ENCODE measurements around the gene BPIFA1. TPM values are rescaled to one million over a fixed set of nuclear protein-coding genes. Genes with fewer than 3 reads are reported as not detected.

Gene BPIFA1
- total RNA-seq, 1 experiment from 2014 or later, result not detected

GRCh38 chr20:33275215-33275614, 39.4 kb downstream of the BPIFA1 start:
- H3K79me2 ChIP-seq (ENCODE audit: low read length), result no peaks in the 10 kb centered on the region
- H3K36me3 ChIP-seq (ENCODE audit: low read depth, low read length), result no peaks in the 10 kb centered on the region
- H3K4me1 ChIP-seq (ENCODE audit: insufficient read depth, low read length), result no peaks in the 10 kb centered on the region
- H3K4me2 ChIP-seq (ENCODE audit: low read length), result no peak overlapping the region
- H3K4me3 ChIP-seq (ENCODE audit: low read length), result no peak overlapping the region
- no peak overlapping the region for H2AFZ ChIP-seq (ENCODE audit: low read length)
- no peaks in the 10 kb centered on the region for H3K9me3 ChIP-seq (ENCODE audit: low read length)
- POLR2A ChIA-PET (ENCODE audit: unreplicated experiment), result no interaction called here
- no peaks in the 10 kb centered on the region for H3K9me2 ChIP-seq (replicated peaks; ENCODE audit: low read length)
- no peaks in the 10 kb centered on the region for H3F3A ChIP-seq (ENCODE audit: low read length, unreplicated experiment)
- H3K27me3 ChIP-seq (ENCODE audit: low read length), result peaks cover 68% of the 10 kb centered on the region
- BruUV-seq (replicated peaks), result no TSS peak
- ATAC-seq, result no peak
- CTCF ChIA-PET, result no interaction called here
- no peaks in the 10 kb centered on the region for H4K20me1 ChIP-seq (ENCODE audit: low read length)
- intact Hi-C loops (cut with micrococcal nuclease), result no loop called here
- H3K27ac ChIP-seq (ENCODE audit: low read length), result no peak overlapping the region
- no peak overlapping the region for H3K9ac ChIP-seq (ENCODE audit: low read length)
- TF ChIP-seq CTCF (conservative IDR thresholded peaks at IDR 0.05; ENCODE audit: low read depth, low read length) (no peak), EZH2phosphoT487 (IDR thresholded peaks at IDR 0.05; ENCODE audit: borderline replicate concordance, low read length) (no peak), EZH2 (IDR thresholded peaks at IDR 0.05; ENCODE audit: low read length, unreplicated experiment) (no peak)
- DNase-seq, result no peak

DNA sequence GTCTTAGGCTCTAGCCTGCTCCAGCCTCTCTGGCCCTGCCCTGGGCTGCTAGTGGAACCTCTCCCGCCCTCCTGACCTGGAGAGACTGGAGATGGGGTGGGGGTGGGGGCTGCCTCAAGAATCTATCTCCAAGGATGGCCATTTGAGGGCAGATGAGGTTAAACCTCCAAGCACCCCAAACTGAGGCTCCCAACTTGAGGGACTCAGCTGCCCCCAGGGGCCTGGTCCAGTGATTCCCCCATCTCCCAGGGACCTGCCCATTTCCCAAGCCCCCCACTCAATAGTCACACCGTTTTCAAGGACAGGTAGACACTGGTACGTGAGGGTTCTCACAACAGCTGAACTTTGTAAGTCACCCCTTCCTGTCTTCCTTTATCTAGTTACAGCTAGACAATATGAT, 40.1 kb downstream of the BPIFA1 start:
- no peaks in the 10 kb centered on the region for H3K4me1 ChIP-seq (ENCODE audit: insufficient read depth, low read length)
- no peak for DNase-seq
- no peaks in the 10 kb centered on the region for H3K79me2 ChIP-seq (ENCODE audit: low read length)
- H3K4me3 ChIP-seq (ENCODE audit: low read length), result no peak overlapping the region
- no peak overlapping the region for H2AFZ ChIP-seq (ENCODE audit: low read length)
- peaks cover 68% of the 10 kb centered on the region for H3K27me3 ChIP-seq (ENCODE audit: low read length)
- H3F3A ChIP-seq (ENCODE audit: low read length, unreplicated experiment), result no peaks in the 10 kb centered on the region
- H3K4me2 ChIP-seq (ENCODE audit: low read length), result no peak overlapping the region
- no peaks in the 10 kb centered on the region for H3K36me3 ChIP-seq (ENCODE audit: low read depth, low read length)
- no peaks in the 10 kb centered on the region for H3K9me3 ChIP-seq (ENCODE audit: low read length)
- no peaks in the 10 kb centered on the region for H4K20me1 ChIP-seq (ENCODE audit: low read length)
- ChIA-PET POLR2A (ENCODE audit: unreplicated experiment) (no interaction called here), CTCF (no interaction called here)
- ATAC-seq, result no peak
- TF ChIP-seq CTCF (conservative IDR thresholded peaks at IDR 0.05; ENCODE audit: low read depth, low read length) (no peak), EZH2phosphoT487 (IDR thresholded peaks at IDR 0.05; ENCODE audit: borderline replicate concordance, low read length) (no peak), EZH2 (IDR thresholded peaks at IDR 0.05; ENCODE audit: low read length, unreplicated experiment) (no peak)
- no peak overlapping the region for H3K9ac ChIP-seq (ENCODE audit: low read length)
- BruUV-seq (replicated peaks), result no TSS peak
- intact Hi-C loops (cut with micrococcal nuclease), result no loop called here
- H3K27ac ChIP-seq (ENCODE audit: low read length), result no peak overlapping the region
- no peaks in the 10 kb centered on the region for H3K9me2 ChIP-seq (replicated peaks; ENCODE audit: low read length)

GRCh38 chr20:33276303-33277113, 40.7 kb downstream of the BPIFA1 start:
- Histone ChIP-seq H3K9ac (ENCODE audit: low read length) (no peak overlapping the region), H3K4me2 (ENCODE audit: low read length) (no peak overlapping the region), H3K79me2 (ENCODE audit: low read length) (no peaks in the 10 kb centered on the region), H3K27me3 (ENCODE audit: low read length) (peaks cover 63% of the 10 kb centered on the region), H3K9me3 (ENCODE audit: low read length) (no peaks in the 10 kb centered on the region), H3K9me2 (replicated peaks; ENCODE audit: low read length) (no peaks in the 10 kb centered on the region), H3K4me1 (ENCODE audit: insufficient read depth, low read length) (no peaks in the 10 kb centered on the region), H3K4me3 (ENCODE audit: low read length) (no peak overlapping the region), H3K36me3 (ENCODE audit: low read depth, low read length) (no peaks in the 10 kb centered on the region), H4K20me1 (ENCODE audit: low read length) (no peaks in the 10 kb centered on the region), H3F3A (ENCODE audit: low read length, unreplicated experiment) (no peaks in the 10 kb centered on the region), H3K27ac (ENCODE audit: low read length) (no peak overlapping the region), H2AFZ (ENCODE audit: low read length) (no peak overlapping the region)
- POLR2A ChIA-PET (ENCODE audit: unreplicated experiment), result no interaction called here
- DNase-seq, result no peak
- no TSS peak for BruUV-seq (replicated peaks)
- no peak for TF ChIP-seq EZH2phosphoT487 (IDR thresholded peaks at IDR 0.05; ENCODE audit: borderline replicate concordance, low read length)
- TF ChIP-seq EZH2 (IDR thresholded peaks at IDR 0.05; ENCODE audit: low read length, unreplicated experiment), result no peak
- no peak for TF ChIP-seq CTCF (conservative IDR thresholded peaks at IDR 0.05; ENCODE audit: low read depth, low read length)
- CTCF ChIA-PET, result no interaction called here
- intact Hi-C loops (cut with micrococcal nuclease), result no loop called here
- ATAC-seq, result no peak

Data from PC-3 (cell line).